A549 (cell line): Measurements from ENCODE around the gene PRSS36. TPM values are rescaled to one million over a fixed set of nuclear protein-coding genes. Genes with fewer than 3 reads are reported as not detected.

Experiments used
- ATAC-seq, 2 experiments: fragments of 200-7000 bp in 1 of 2; fragments of >200 bp in 1 of 2; cut with Nextera tagmentation in 1 of 2; cut with Tn5 transposase in 1 of 2; 3 replicates each; pipeline versions ENCODE4 v1.8.0 to v1.9.1; 2018 to 2020; ENCODE audit warnings: mild to moderate bottlenecking in 1 of 2, moderate library complexity in 1 of 2
- CTCF ChIA-PET: fragments of 300-600 bp; sonication (Branson Sonifier 250); formaldehyde crosslinking; extraction: SDS; loops from one replicate; lab custom pipeline; 2021; ENCODE audit warnings: antibody characterized with exemption, inconsistent platforms; lab: Yijun Ruan, JAX
- POLR2A ChIA-PET: fragments of 350-600 bp; formaldehyde crosslinking; extraction: SDS; loops from one replicate; lab custom pipeline; 2021; ENCODE audit warnings: antibody characterized with exemption, inconsistent platforms; lab: Yijun Ruan, JAX
- DNase-seq, 2 experiments: peaks; one replicate each; pipeline versions ENCODE4 v3.0.0 to v3.0.0-alpha.2; 2011 to 2016; ENCODE audit warnings: low read depth in 1 of 2, low spot score in 1 of 2
- FAIRE-seq: peaks from 2 replicates; lab custom pipeline; 2011; peaks lifted over from hg19 to GRCh38; lab: Jason Lieb, UNC
- H3K27ac ChIP-seq, 2 experiments: fragments of >200 bp; sonication (Bioruptor Twin); formaldehyde crosslinking; 3 replicates each; pipeline ENCODE4 v1.5.1; 2016 to 2017
- H3K4me1 ChIP-seq: fragments of >200 bp; sonication (Bioruptor Twin); formaldehyde crosslinking; 3 replicates; pipeline ENCODE4 v1.6.1; 2016
- H3K4me2 ChIP-seq: fragments of >200 bp; sonication (Bioruptor Twin); formaldehyde crosslinking; 3 replicates; pipeline ENCODE4 v1.6.1; 2016
- H3K4me3 ChIP-seq: fragments of >200 bp; sonication (Bioruptor Twin); formaldehyde crosslinking; 3 replicates; pipeline ENCODE4 v1.5.1; 2016
- H3K9me3 ChIP-seq: fragments of >200 bp; sonication (Bioruptor Twin); formaldehyde crosslinking; 3 replicates; pipeline ENCODE4 v1.6.1; 2016
- BCL3 ChIP-seq: fragments of >200 bp; sonication (Bioruptor Twin); formaldehyde crosslinking; IDR thresholded peaks from 3 replicates; pipeline ENCODE4 v1.6.1; 2016
- EHF ChIP-seq: fragments of 250-450 bp; sonication (Bioruptor Pico); IDR thresholded peaks from 2 replicates; pipeline ENCODE4 v1.5.0; 2020; ENCODE audit warnings: mild to moderate bottlenecking
- EHMT2 ChIP-seq: fragments of 200-600 bp; sonication (generic); IDR thresholded peaks from 2 replicates; pipeline ENCODE4 v1.6.1; 2016; ENCODE audit warnings: antibody characterized with exemption, low read depth, mild to moderate bottlenecking, moderate library complexity
- EP300 ChIP-seq, 2 experiments: fragments of >200 bp; sonication (Bioruptor Twin); formaldehyde crosslinking; IDR thresholded peaks; 2 replicates in 1 of 2; 3 replicates in 1 of 2; pipeline ENCODE4 v1.6.1; 2016 to 2017
- ESRRA ChIP-seq: fragments of 150-350 bp; IDR thresholded peaks from 2 replicates; pipeline ENCODE4 v1.6.1; 2014; ENCODE audit warnings: mild to moderate bottlenecking, low read length, borderline replicate concordance
- FOSB ChIP-seq: fragments of 250-450 bp; sonication (Bioruptor Pico); IDR thresholded peaks from 2 replicates; pipeline ENCODE4 v1.5.0; 2020; ENCODE audit warnings: mild to moderate bottlenecking, moderate library complexity
- FOSL2 ChIP-seq, 2 experiments: fragments of 450-650 bp in 1 of 2; fragments of >200 bp in 1 of 2; sonication (Bioruptor Twin) in 1 of 2; formaldehyde crosslinking; IDR thresholded peaks; 2 replicates each; pipeline versions ENCODE4 v1.5.0 to v1.6.1; 2016 to 2020; ENCODE audit warnings: mild to moderate bottlenecking in 1 of 2, moderate library complexity in 1 of 2
- HDAC2 ChIP-seq: fragments of 200-600 bp; sonication (generic); IDR thresholded peaks from 2 replicates; pipeline ENCODE4 v1.6.1; 2016
- HES2 ChIP-seq: fragments of >200 bp; sonication (Bioruptor Twin); formaldehyde crosslinking; IDR thresholded peaks from 2 replicates; pipeline ENCODE4 v1.6.1; 2016
- HEYL ChIP-seq: fragments of 250-450 bp; sonication (Bioruptor Pico); IDR thresholded peaks from 2 replicates; pipeline ENCODE4 v1.8.0; 2021; ENCODE audit warnings: mild to moderate bottlenecking, moderate library complexity
- HMGXB4 ChIP-seq: fragments of 250-450 bp; sonication (Bioruptor Pico); IDR thresholded peaks from 2 replicates; pipeline ENCODE4 v1.5.0; 2021; ENCODE audit warnings: mild to moderate bottlenecking, moderate library complexity, borderline replicate concordance
- HOXA7 ChIP-seq: fragments of 250-450 bp; sonication (Bioruptor Pico); IDR thresholded peaks from 2 replicates; pipeline ENCODE4 v1.5.0; 2020; ENCODE audit warnings: mild to moderate bottlenecking, moderate library complexity
- JUN ChIP-seq, 2 experiments: fragments of >200 bp; sonication (Bioruptor Twin); formaldehyde crosslinking; IDR thresholded peaks; 2 replicates in 1 of 2; 3 replicates in 1 of 2; pipeline ENCODE4 v1.6.1; 2016 to 2017
- KDM5A ChIP-seq: fragments of 200-600 bp; sonication (generic); IDR thresholded peaks from 2 replicates; pipeline ENCODE4 v1.6.1; 2016; ENCODE audit warnings: antibody characterized with exemption, mild to moderate bottlenecking
- PHF8 ChIP-seq: fragments of 200-600 bp; sonication (generic); IDR thresholded peaks from 2 replicates; pipeline ENCODE4 v1.6.1; 2016; ENCODE audit warnings: low read depth, mild to moderate bottlenecking, antibody characterized with exemption, moderate library complexity, borderline replicate concordance
- RARB ChIP-seq: fragments of 250-450 bp; sonication (Bioruptor Pico); IDR thresholded peaks from 2 replicates; pipeline ENCODE4 v1.8.0; 2021; ENCODE audit warnings: mild to moderate bottlenecking, moderate library complexity
- RCOR1 ChIP-seq: fragments of 150-350 bp; IDR thresholded peaks from 2 replicates; pipeline ENCODE4 v1.6.1; 2014; ENCODE audit warnings: antibody characterized with exemption, low read length, low read depth
- REST ChIP-seq: fragments of 200-600 bp; sonication (generic); IDR thresholded peaks from 2 replicates; pipeline ENCODE4 v1.6.1; 2016; ENCODE audit warnings: antibody characterized with exemption, mild to moderate bottlenecking, moderate library complexity
- RFX5 ChIP-seq: fragments of 450-650 bp; IDR thresholded peaks from 2 replicates; pipeline ENCODE4 v1.7.1; 2014; ENCODE audit warnings: antibody characterized with exemption, mild to moderate bottlenecking, moderate library complexity
- TFCP2L1 ChIP-seq: fragments of 250-450 bp; sonication (Bioruptor Pico); IDR thresholded peaks from 2 replicates; pipeline ENCODE4 v1.5.0; 2021; ENCODE audit warnings: mild to moderate bottlenecking
- ZFP36 ChIP-seq: fragments of 450-650 bp; IDR thresholded peaks from 2 replicates; pipeline ENCODE4 v1.6.1; 2014; ENCODE audit warnings: borderline replicate concordance; ENCODE audit not compliant: partially characterized antibody
- ZNF302 ChIP-seq: fragments of 250-450 bp; sonication (Bioruptor Pico); IDR thresholded peaks from 2 replicates; pipeline ENCODE4 v1.9.0; 2021; ENCODE audit warnings: inconsistent platforms, mild to moderate bottlenecking, moderate library complexity
- WGBS: methylation state at CpG from one replicate; pipeline ENCODE4 v1.1.6; 2017; ENCODE audit errors: missing lambda C conversion rate; 5-methylcytosine and 5-hydroxymethylcytosine counted together
- polyA plus RNA-seq, 4 experiments: library from polyadenylated mRNA; depleted of rRNA in 3 of 4; stranded (reverse); fragments of >200 nt; fragmentation: RNase III in 1 of 4; extraction: RNeasy Plus Mini Kit Qiagen cat#74134 plus additional on column Dnase treatment in 1 of 4; gene quantifications; 2 replicates in 3 of 4; 3 replicates in 1 of 4; pipeline ENCODE4 v1.2.3, GENCODE V29; 2011 to 2017
- TF ChIP-seq, protein P1 (sequence below): IDR thresholded peaks from 2 replicates; pipeline ENCODE4 v1.6.1; 2012

PRSS36 gene
- polyA plus RNA-seq, 2 of the 4 experiments (the other 2 are of a cell fraction): 0.41 to 0.75 TPM

DNA sequence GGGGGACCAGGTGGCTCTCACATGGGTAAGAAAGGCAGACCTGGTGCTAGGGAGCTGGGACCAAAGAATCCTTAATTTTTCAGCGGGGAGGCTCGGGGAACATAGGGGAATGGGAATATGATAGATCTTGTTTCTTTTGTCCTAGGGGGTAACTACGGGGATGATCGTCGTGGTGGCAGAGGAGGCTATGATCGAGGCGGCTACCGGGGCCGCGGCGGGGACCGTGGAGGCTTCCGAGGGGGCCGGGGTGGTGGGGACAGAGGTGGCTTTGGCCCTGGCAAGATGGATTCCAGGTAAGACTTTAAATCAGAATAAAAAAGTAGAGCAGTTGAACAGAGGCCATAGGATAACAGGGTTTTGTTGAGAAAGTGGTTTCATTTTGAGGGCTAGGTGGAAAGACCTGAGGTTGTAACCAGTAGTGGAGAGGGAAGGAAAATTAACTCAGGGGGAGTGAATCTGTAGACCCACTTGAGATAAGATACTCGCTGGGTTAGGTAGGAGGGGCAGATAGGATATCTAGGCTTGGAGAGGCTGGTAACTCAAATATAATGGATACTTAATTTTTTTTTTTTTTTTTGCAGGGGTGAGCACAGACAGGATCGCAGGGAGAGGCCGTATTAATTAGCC lies 41.1 kb upstream of the PRSS36 start:
- 88% methylated on average over 11 of the region's 17 CpGs for WGBS
- ChIA-PET CTCF (interaction anchor here (1.2 to 2.2 kb wide), 6 partner anchors 7 to 206 kb away, joined by 3 to 8 read pairs (median 5); partner anchors contain the start of genes FUS, HSD3B7 and PYCARD), POLR2A (interaction anchor here (0.6 to 2.1 kb wide), 3 partner anchors 11 to 33 kb away, joined by 3 to 17 read pairs (median 5); partner anchors contain the start of genes FUS and PYCARD)

GRCh38 chr16:31190061-31190460 lies 40.2 kb upstream of the PRSS36 start:
- ATAC-seq: no peak
- ChIA-PET POLR2A (interaction anchor here (1.7 to 2.1 kb wide), 2 partner anchors 10 to 12 kb away, joined by 5 to 17 read pairs; partner anchors contain the start of genes FUS and PYCARD), CTCF (interaction anchor here (1.2 to 2.2 kb wide), 4 partner anchors 8 to 48 kb away, joined by 4 to 8 read pairs (median 7); partner anchors contain the start of genes FUS and PYCARD)
- H3K4me1 ChIP-seq: 0 out of 3 replicates have a peak, but pooled peaks cover 3% of the 10 kb centered on the region
- no peak overlapping the region for H3K4me2 ChIP-seq
- H3K9me3 ChIP-seq: no peaks in the 10 kb centered on the region
- no peak overlapping the region for H3K4me3 ChIP-seq
- WGBS: 94% methylated on average over 12 of the region's 12 CpGs
- H3K27ac ChIP-seq: no peak overlapping the region
- no peak for TF ChIP-seq JUN (IDR thresholded peaks at IDR 0.05)
- no peak for TF ChIP-seq PHF8
- TF ChIP-seq RARB (CRISPR knock-in tag): 0 out of 2 replicates have a peak, but pooled peaks have one; percentile 44
- no peak for TF ChIP-seq REST
- TF ChIP-seq BCL3: no peak
- no peak for TF ChIP-seq EHMT2
- TF ChIP-seq FOSB: 0 out of 2 replicates have a peak, but pooled peaks have one; percentile 20
- TF ChIP-seq EP300 (IDR thresholded peaks at IDR 0.05): no peak
- no peak for TF ChIP-seq ZNF302 (CRISPR knock-in tag)
- no peak for TF ChIP-seq ZFP36
- no peak for TF ChIP-seq EHF
- TF ChIP-seq HES2: no peak
- peak; percentile 62; the same call in 1 of the 2 replicates for TF ChIP-seq TFCP2L1 (CRISPR knock-in tag)
- no peak for TF ChIP-seq HMGXB4 (CRISPR knock-in tag)
- no peak for TF ChIP-seq KDM5A
- TF ChIP-seq ESRRA: no peak
- no peak for TF ChIP-seq HEYL (CRISPR knock-in tag)
- TF ChIP-seq HDAC2: no peak
- TF ChIP-seq, protein P1, sequence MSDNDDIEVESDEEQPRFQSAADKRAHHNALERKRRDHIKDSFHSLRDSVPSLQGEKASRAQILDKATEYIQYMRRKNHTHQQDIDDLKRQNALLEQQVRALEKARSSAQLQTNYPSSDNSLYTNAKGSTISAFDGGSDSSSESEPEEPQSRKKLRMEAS: no peak
- no peak for TF ChIP-seq RFX5
- no peak for TF ChIP-seq RCOR1
- no peak for DNase-seq
- FAIRE-seq: no peak

More for the DNA sequence above, 41.1 kb upstream of the PRSS36 start:
- TF ChIP-seq FOSL2 (IDR thresholded peaks at IDR 0.05): no peak
- no peak for TF ChIP-seq FOSL2 (CRISPR knock-in tag; IDR thresholded peaks at IDR 0.05)
- TF ChIP-seq HOXA7 (CRISPR knock-in tag): peak; percentile 61; the same call in 1 of the 2 replicates
- TF ChIP-seq TFCP2L1 (CRISPR knock-in tag): peak; percentile 79; the same call in 1 of the 2 replicates
- TF ChIP-seq, all 56 proteins: peak for 2
- Histone ChIP-seq H3K4me1 (no peaks in the 10 kb centered on the region), H3K9me3 (no peaks in the 10 kb centered on the region), H3K4me3 (no peak overlapping the region), H3K4me2 (no peak overlapping the region), H3K27ac (no peak overlapping the region)
- peak in 1 of 2 experiments; percentile 4; a peak in 1 of 6 replicates for ATAC-seq
- FAIRE-seq: no peak
- DNase-seq: no peak
